ENCODE measurements around the gene GTF2A1L. TPM values are rescaled to one million over a fixed set of nuclear protein-coding genes. Genes with fewer than 3 reads are reported as not detected.

GTF2A1L gene
- total RNA-seq, 3 donors from 2014 or later, result 0.29 to 2.9 TPM; not detected in 1

DNA sequence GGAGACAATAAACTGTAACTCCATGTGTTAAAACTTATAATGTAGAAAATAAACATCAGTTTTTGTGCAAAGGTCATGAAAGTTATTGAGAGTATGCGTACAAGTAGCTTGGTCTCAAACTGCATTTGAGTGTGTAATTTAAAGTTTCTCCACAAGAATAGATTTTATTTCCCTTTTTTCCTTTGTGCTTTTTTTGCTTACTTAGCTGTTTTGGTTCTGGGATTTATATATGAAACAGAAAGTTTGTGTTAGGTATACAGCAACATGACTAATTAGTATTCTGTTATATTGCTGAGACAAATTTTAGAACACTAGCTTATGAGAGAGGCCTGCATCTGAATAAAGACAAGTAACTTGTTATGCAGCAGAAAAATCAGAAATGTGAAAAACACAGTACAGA, 67.5 kb downstream of the GTF2A1L start:
- H3K4me3 ChIP-seq, result no peak overlapping the region
- no peaks in the 10 kb centered on the region for H3K9me3 ChIP-seq
- H3K36me3 ChIP-seq, result no peaks in the 10 kb centered on the region
- H3K27me3 ChIP-seq, result no peaks in the 10 kb centered on the region
- intact Hi-C loops (cut with DNase I; ENCODE audit: low total_unique reads), result no loop called here
- DNase-seq (ENCODE audit: low spot score in 2 of 2), result no peak
- no peak overlapping the region for H3K27ac ChIP-seq
- TF ChIP-seq POLR2AphosphoS5 (IDR thresholded peaks at IDR 0.05) (no peak), POLR2A (IDR thresholded peaks at IDR 0.05) (no peak)
- TF ChIP-seq, protein P1, sequence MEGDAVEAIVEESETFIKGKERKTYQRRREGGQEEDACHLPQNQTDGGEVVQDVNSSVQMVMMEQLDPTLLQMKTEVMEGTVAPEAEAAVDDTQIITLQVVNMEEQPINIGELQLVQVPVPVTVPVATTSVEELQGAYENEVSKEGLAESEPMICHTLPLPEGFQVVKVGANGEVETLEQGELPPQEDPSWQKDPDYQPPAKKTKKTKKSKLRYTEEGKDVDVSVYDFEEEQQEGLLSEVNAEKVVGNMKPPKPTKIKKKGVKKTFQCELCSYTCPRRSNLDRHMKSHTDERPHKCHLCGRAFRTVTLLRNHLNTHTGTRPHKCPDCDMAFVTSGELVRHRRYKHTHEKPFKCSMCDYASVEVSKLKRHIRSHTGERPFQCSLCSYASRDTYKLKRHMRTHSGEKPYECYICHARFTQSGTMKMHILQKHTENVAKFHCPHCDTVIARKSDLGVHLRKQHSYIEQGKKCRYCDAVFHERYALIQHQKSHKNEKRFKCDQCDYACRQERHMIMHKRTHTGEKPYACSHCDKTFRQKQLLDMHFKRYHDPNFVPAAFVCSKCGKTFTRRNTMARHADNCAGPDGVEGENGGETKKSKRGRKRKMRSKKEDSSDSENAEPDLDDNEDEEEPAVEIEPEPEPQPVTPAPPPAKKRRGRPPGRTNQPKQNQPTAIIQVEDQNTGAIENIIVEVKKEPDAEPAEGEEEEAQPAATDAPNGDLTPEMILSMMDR (IDR thresholded peaks at IDR 0.05), result no peak
- H3K4me1 ChIP-seq, result no peaks in the 10 kb centered on the region

DNA sequence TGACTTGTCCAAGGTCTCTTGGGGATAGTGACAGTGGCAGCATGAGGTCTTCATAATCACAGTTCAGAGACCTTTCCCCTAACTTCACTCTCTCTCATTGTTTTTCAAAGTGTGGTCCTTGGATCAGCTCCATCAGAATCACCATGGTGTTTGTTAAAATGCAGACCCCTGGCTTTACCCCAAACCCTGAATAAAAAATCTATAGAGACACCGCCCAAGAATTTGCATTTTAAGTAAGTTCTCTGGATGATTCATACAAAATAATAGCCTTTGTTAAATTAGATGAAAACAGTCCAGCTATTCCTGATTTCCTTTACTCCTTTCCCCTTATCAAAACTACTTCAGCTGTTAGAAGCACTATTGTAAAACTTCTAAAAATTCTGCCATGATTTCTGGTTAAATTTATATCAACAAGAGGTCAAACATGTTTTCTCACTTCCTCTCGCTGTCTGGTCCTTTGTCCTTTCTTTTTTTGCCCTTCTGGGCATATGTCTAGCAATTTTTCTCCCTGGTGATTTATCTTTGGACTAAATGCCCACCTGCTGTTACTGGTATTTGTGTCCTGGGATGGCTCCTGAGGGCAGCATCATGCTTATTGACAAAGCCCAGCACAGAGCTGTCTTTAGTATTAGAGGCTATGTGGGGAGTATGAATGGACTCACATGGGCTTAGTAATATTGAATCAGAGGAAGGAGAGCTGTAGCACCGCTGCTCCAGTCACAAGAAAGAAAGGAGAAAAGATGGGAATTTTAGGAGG, 74.5 kb downstream of the GTF2A1L start:
- no peak overlapping the region for H3K27ac ChIP-seq

DNA sequence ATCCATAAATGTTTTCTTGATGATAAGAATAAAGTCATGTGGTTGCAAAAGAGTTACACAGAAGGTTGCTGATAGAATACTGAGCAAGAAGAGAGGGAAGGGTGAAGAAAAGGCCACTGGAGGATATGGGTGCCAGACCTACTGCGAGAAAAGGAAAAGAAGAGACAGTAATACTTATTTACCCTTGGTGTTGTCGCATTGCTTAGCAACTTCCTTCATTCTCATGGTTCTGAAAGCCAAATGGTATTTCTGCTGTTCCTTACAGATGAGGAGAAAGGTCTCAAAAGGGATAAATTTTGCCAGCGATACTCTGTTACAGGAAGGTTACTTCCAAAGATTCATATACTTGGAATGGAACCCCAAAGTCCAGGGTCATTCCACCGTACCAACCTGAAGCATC, 75.4 kb downstream of the GTF2A1L start:
- Histone ChIP-seq H3K9me3 (no peaks in the 10 kb centered on the region), H3K36me3 (no peaks in the 10 kb centered on the region), H3K27me3 (no peaks in the 10 kb centered on the region), H3K4me3 (no peak overlapping the region), H3K4me1 (no peaks in the 10 kb centered on the region), H3K27ac (no peak overlapping the region)
- intact Hi-C loops (cut with DNase I; ENCODE audit: low total_unique reads), result no loop called here
- no peak for DNase-seq (ENCODE audit: low spot score in 2 of 2)
- TF ChIP-seq POLR2A (IDR thresholded peaks at IDR 0.05), result no peak
- TF ChIP-seq POLR2AphosphoS5 (IDR thresholded peaks at IDR 0.05), result no peak
- TF ChIP-seq, protein P1 (IDR thresholded peaks at IDR 0.05), result no peak

More for the DNA sequence above, 74.5 kb downstream of the GTF2A1L start:
- intact Hi-C loops (cut with DNase I; ENCODE audit: low total_unique reads), result no loop called here
- H3K9me3 ChIP-seq, result no peaks in the 10 kb centered on the region
- H3K27me3 ChIP-seq, result no peaks in the 10 kb centered on the region
- H3K4me3 ChIP-seq, result no peak overlapping the region
- H3K36me3 ChIP-seq, result no peaks in the 10 kb centered on the region
- TF ChIP-seq, protein P1 (IDR thresholded peaks at IDR 0.05), result no peak
- no peak for TF ChIP-seq POLR2AphosphoS5 (IDR thresholded peaks at IDR 0.05)
- TF ChIP-seq POLR2A (IDR thresholded peaks at IDR 0.05), result no peak
- H3K4me1 ChIP-seq, result no peaks in the 10 kb centered on the region
- no peak for DNase-seq (ENCODE audit: low spot score in 2 of 2)

DNA sequence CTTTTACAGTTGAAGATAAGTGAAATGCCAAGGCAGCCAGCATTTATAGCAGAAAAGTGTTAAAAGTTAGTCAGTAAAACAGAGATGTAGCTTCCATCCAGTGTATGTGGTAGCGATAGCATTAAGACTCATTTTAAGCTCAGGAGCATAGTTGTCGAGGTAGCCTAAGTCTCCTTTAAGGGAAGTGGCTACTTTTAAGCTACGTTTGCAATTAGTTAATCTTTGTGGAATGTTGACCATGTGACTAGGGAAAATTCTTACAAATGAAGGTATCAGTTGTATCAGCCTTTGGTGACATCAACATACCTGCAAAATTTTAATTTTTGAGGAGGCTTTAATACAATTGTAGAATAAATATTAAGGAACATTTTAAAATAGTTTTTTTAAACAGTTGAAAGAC, 76.0 kb downstream of the GTF2A1L start:
- Histone ChIP-seq H3K4me1 (no peaks in the 10 kb centered on the region), H3K27me3 (no peaks in the 10 kb centered on the region), H3K36me3 (no peaks in the 10 kb centered on the region), H3K4me3 (no peak overlapping the region), H3K27ac (no peak overlapping the region), H3K9me3 (no peaks in the 10 kb centered on the region)
- no peak for DNase-seq (ENCODE audit: low spot score in 2 of 2)
- TF ChIP-seq, protein P1 (IDR thresholded peaks at IDR 0.05), result no peak
- TF ChIP-seq POLR2A (IDR thresholded peaks at IDR 0.05) (no peak), POLR2AphosphoS5 (IDR thresholded peaks at IDR 0.05) (no peak)
- intact Hi-C loops (cut with DNase I; ENCODE audit: low total_unique reads), result no loop called here

DNA sequence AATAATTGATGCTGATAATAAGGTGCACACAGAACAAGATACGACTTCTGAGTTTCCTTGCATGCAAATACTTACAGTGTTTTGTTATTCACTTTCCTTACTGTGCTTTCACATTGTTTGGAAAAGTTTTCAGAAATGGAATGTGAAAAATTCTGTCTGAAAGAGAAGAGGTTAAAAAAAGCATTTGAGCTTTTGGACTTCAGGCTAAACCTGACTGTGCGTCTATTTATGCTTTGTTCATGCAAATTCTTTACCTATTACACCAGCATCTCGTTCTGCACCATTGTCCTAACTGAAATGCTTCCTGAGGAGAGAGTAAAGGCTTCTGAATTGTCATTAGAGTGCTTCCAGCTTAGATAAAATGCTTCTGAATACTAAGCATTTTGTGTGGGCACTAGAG, 76.5 kb downstream of the GTF2A1L start:
- H3K27ac ChIP-seq, result no peak overlapping the region

More for the DNA sequence above, 76.5 kb downstream of the GTF2A1L start:
- Histone ChIP-seq H3K4me1 (no peaks in the 10 kb centered on the region), H3K27me3 (no peaks in the 10 kb centered on the region), H3K9me3 (no peaks in the 10 kb centered on the region), H3K36me3 (no peaks in the 10 kb centered on the region), H3K4me3 (no peak overlapping the region)
- intact Hi-C loops (cut with DNase I; ENCODE audit: low total_unique reads), result no loop called here
- TF ChIP-seq, protein P1 (IDR thresholded peaks at IDR 0.05), result no peak
- TF ChIP-seq POLR2AphosphoS5 (IDR thresholded peaks at IDR 0.05) (no peak), POLR2A (IDR thresholded peaks at IDR 0.05) (no peak)
- DNase-seq (ENCODE audit: low spot score in 2 of 2), result no peak

Data from breast epithelium (tissue), 4 donors.